Uterus (tissue), 2 donors: ENCODE results near the gene CCDC182.

Source experiments
- CTCF ChIP-seq, 4 experiments: fragments of 200-600 bp in 2 of 4; fragments of 450-650 bp in 2 of 4; sonication (generic) in 2 of 4; IDR thresholded peaks; one replicate each; pipeline ENCODE4 v1.5.1; 2016 to 2019; ENCODE audit warnings: antibody characterized with exemption in 4 of 4, mild to moderate bottlenecking in 2 of 4, moderate library complexity in 1 of 4
- POLR2A ChIP-seq, 2 donors: fragments of 450-650 bp; IDR thresholded peaks; one replicate each; pipeline ENCODE4 v1.6.1; 2016; ENCODE audit warnings: antibody characterized with exemption in 2 of 2, mild to moderate bottlenecking in 1 of 2, moderate library complexity in 1 of 2

GRCh38 chr17:57778306-57778705 lies 33.2 kb upstream of the CCDC182 start:
- TF ChIP-seq CTCF (IDR thresholded peaks at IDR 0.05) (no peak), POLR2A (IDR thresholded peaks at IDR 0.05) (no peak)
